Femur (tissue), 1 donor: ENCODE results near the gene DLGAP4.

Experiments used
- DNase-seq: peaks from one replicate; pipeline ENCODE4 v3.0.0-alpha.2; 2017

The DLGAP4 gene

GRCh38 chr20:36333841-36334240 lies 27.7 kb downstream of the DLGAP4 start:
- no peak for DNase-seq

DNA sequence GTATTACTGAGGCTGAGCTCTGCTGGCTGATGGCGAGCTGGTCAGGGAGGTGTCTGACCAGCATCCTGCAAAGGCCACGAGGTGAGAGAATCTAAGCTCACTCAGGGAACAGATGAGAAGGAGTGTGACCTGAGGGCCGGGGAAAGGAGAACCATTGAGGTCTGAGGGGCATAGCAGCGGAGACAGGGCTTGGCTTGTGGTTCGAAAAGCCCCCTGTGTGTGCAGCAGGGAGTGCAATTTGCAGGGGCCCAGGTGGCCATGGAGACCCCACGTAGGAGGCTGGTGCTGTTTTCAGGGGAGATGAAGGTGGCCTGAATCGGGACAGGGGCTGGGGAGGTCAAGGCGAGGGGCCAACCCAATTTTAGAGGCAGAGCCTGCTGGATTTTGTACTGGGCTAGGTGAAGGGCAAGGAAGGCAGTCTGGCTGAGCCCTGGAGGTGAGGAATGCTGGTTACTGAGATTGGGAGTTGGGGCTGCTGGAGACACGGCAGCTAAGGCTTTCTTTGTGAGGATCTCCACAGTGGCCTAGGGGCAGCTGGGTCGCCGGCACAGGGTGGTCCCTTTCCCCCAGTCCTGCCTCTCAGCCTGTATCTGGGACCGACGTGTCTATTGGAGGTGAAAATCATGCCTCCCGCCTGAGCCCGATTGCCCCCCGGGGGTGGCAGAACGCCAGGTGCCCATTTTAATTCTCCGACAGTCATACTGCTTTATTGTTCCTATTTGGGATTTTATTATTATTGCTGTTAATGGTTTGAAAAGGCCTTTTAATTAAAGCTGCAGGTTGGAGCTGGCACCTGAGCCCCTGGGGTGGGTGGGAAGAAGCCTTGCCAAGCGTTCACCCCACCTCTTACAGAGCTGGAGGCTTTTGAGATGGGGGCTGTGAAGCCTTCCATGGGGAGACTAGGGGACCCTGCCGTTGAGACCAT lies 28.4 kb downstream of the DLGAP4 start:
- DNase-seq: no peak

DNA sequence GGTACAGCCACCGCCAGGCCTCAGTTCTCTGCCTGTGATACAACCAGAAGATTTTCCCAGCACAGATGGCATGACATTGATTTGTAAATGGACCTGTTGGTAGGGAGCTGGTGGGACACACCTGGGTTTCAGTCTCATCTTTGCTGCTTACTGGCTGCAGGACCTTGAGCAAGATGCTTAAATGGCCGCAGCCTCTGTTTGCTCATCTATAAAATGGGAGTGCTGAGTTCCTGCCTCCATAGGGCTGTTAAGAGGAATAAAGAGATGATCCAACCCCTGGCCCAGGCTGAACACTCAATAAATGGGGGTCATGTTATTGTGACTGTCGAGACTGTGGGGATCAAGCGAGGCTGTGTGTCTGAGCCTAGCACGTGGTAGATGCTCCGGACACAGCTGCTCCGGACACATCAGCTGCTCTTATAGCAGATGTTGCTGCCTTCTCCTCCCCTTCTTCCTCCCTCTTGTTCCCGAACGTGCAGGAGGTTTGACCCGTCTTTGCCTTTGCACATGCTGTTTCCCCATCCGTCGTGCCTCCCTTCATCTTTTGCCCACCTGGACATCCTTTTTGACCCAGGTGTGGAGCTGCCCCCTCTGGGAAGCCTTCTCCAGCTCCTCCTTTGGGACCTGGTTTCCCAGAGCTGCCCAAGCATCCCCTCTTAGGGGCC lies 29.2 kb downstream of the DLGAP4 start:
- DNase-seq: no peak

- DNase-seq: no peak
Observed at GRCh38 chr20:36336204-36336603, 30.1 kb downstream of the DLGAP4 start.

DNA sequence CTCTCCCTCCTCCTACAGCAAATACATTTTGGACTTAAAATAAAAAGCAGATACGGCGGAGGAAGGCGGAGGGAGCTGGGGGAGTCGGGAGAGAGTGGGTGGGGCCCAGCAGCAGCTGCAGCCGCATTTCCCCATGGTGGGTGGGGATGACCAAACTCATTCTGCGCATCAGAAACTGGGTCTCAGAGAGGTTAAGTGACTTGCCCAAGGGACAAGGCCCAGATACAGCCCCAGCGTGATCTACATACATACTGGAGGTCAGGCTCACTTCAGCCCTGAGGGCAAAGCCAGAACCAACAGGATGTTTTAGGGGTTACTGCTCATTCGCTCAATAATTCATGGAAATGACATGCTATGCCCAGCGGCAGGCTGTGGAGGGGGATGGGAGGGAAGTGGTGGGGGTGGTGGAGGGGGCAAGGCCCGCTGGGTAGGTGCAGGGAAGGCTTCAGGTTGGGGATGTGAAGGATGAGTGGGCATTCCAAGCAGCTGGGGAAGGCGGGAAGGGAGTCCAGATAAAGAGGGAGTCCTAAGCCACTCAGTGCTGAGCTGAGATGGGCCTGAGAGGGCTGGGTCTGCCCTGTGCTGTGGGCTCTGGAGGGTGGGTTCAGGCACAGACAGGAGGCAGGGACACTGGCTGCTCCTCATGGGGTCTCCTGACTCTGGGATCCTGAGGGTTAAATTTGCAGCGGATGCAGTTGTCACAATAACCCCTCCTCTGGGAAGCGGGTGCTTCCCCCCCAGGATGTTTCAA lies 31.0 kb downstream of the DLGAP4 start:
- DNase-seq: no peak

GRCh38 chr20:36337886-36338285 lies 31.7 kb downstream of the DLGAP4 start:
- DNase-seq: no peak

GRCh38 chr20:36339646-36340592 lies 33.8 kb downstream of the DLGAP4 start:
- DNase-seq: no peak

- no peak for DNase-seq
Observed at GRCh38 chr20:36340593-36340990, 34.5 kb downstream of the DLGAP4 start.

DNA sequence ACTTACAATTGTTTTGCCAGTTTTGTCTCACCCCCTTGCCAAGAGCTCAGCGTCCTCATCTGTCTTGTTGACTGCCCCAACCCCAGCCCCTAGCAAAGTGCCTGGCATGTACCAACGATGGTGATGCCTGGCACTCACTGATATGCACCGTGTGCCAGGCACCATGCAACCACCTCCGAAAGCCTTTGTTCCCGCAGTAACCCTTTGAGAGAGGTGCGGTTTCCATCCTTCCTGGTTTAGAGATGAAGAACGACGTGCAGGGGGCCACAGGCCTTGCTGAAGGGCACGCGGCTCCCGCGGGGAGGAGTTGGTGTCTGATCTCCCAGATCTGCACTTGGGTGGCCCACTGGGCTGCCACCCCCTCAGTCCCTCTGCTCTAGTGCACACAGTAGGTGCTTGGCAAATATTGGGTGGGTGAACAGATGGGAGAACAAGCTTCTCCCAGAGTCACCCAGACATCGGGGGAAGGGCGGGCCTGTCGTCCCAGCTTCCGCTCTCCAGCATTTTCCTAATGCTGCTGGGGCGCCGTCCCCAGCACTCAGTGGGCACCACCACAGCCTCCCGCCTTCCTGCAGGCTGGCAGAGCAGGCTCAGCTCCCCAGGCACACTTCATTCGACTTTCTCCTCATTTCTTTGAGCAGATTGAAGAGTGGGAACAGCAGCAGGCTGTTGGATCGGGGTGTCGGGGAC lies 35.3 kb downstream of the DLGAP4 start:
- DNase-seq: no peak

GRCh38 chr20:36342331-36343120 lies 36.4 kb downstream of the DLGAP4 start:
- DNase-seq: no peak

DNA sequence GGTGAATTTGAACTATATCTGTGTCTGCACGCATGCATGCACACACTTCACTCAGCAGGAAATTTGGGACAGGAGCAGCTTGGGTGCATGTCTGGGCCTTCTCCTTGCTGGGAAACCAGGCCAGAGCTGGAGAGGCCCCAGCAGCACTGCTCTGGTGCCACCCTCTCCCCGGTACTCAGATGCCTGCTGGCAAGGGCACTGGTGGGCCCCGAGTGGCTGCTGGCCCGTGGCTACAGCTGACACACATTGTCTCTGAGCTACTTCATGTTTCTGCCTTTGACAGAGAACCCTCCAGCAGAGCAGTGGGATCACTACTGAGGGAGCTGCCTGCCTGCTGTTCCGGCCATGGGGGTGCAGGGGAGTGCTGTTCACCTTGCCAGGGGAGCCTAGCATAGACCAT lies 37.5 kb downstream of the DLGAP4 start:
- DNase-seq: no peak

DNA sequence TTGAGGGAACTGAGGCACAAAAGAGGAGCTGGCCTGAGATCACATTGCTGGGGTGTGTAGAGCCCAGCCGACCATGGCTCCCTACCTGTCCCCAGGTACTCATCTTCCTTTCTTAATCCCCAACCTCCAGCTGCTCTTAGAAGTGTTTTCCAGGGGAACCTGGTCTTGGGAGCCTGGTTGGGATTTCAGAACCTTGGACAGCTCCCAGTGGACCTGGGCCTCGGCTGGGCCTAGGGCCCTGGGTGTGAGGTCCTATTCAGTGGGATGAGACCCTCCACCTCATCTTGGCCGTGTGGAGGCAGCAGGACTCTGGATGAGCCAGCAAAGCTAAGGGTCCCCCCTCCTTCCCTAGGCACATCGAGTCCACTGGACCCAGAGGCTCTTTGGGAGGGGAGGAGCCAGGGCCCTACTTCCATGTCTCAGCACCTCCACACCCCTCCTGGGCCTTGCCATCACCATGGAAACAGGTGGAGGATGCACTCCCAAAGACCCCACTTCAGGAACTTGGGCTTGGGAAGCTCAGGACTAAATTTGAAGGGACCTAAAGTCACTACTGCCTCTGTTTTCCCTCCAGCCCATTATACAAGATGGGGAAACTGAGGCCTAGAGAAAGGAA lies 38.5 kb downstream of the DLGAP4 start:
- DNase-seq: peak; percentile 70

- no peak for DNase-seq
Observed at GRCh38 chr20:36346256-36346655, 40.1 kb downstream of the DLGAP4 start.

DNA sequence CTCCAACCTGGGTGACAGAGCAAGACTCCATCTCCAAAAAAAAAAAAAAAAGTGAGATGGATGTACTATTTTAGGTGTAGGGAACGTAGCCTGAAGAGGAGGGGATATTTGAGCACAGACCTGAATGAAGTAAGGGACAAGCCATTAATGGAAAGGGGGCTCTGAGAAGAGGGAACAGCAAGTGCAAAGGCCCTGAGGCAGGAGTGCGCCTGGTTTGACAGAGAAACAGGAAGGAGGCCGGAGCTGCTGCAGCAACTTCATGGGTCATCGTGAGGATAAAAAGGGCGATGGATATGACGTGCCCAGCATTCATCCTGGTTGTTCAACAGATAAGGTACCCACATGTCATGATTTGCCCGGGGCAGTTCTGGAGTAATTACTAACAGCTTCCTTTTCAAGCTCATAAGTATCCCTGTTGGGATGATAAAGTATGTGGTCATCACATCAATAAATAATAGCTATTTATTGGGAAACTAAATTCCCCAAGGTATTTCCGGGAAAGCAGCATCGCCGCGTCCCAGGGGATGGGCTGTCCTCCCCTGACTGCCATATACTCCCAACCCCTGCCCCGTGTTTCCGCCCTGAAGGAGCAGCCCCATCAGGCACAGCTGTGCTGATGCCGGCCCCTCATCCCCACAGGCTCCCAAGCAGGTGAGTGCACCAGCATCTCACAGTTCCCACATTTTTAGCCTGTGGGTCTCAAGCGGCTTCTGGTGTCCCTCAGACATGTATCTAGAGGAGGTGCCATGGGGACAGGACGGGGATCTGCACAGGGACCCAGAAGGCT lies 43.4 kb downstream of the DLGAP4 start:
- no peak for DNase-seq

DNA sequence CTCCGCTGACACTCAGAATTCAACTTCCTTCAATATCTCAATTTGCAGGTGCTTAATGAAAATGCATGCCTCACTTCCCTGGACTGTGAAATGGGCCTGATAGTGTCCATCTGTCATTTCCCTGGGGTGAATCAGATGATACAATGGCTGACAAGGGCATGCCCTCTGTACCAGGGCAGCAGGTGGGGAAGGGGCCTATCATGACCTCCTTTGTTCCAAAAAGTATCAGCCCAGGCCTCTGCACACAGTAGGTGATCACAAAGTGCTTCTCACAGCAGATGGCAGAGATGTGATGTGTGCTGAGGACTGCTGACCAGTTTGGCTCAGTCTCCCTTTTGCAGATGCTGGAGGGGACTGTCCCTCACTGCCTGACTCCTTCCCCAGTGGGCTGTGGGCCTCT lies 44.3 kb downstream of the DLGAP4 start:
- DNase-seq: no peak

- DNase-seq: no peak
Observed at GRCh38 chr20:36351937-36352336, 45.8 kb downstream of the DLGAP4 start.

DNA sequence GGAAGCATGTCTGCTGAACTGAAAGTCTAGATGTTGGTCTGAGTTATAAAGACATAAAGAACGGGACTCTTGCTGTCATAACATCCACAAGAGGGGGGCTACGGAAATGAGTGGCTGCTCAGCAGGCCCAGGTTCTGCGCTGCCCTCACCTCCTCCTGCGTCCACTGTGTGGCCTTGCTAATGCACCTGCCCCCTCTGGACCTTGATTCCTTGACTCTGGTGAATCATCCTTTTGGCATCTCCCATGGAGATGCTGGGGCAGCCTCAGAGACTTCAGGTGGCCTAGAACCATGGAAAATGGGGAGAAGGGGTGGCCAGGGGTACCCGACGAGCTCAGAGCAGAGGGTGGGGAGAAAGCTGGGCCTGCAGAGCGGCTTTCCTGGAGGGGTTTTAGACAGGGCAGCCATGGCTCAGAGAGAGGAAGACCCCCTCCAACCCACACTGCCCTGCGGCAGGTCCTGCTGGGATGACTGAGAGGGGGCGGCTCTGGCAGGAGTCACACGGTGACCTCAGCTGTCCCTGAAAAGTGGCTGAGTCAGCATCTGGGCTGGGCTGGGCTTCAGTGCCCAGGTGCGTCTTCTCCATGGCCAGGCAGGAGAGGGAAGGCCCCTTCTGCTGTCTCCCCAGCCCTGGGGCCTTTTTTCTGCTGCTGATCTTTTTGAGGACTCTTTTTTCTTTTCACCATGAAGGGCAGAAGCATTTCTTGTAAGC lies 46.9 kb downstream of the DLGAP4 start:
- no peak for DNase-seq

DNA sequence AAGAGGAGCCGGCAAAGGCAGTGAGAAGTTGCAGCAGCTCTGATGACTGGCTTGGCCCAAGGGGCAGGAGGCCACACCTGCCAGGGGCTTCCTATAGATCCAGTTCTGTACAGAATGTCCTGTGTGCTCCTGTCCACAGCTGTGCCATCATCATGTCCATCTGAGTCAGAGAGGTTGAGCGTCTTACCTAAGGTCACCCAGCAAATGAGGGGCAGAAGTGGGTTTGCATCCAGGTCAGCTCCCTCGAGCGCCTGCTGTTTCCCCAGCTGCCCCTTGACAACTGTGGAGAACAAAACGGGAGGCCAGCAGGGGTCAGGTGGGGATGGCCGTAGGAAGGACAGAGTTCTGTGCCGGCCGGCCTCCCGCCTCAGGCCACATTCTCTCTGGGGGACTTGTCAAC lies 47.6 kb downstream of the DLGAP4 start:
- DNase-seq: no peak
